DOHH2 (cell line): ENCODE data around the gene HLCS.
"Not testable (repeated sequence)": the region's sequence is repeated elsewhere in the genome, so short reads cannot be mapped to it uniquely, and the experiment has no call there.

ENCODE experiments used
- H3F3A ChIP-seq: fragments of 200-600 bp; sonication (generic), shearing (Covaris generic); 2 replicates; pipeline ENCODE4 v1.6.0; 2016; ENCODE audit warnings: antibody characterized with exemption, mild to moderate bottlenecking; ENCODE audit not compliant: control insufficient read depth, insufficient read depth
- H3K27ac ChIP-seq: fragments of 200-600 bp; sonication (generic); 2 replicates; pipeline ENCODE4 v1.5.1; 2014; ENCODE audit warnings: low read depth, mild to moderate bottlenecking, low read length, moderate library complexity
- H3K27me3 ChIP-seq: fragments of 200-600 bp; sonication (generic); 2 replicates; pipeline ENCODE4 v1.6.1; 2014; ENCODE audit warnings: mild to moderate bottlenecking, low read length, mixed read lengths; ENCODE audit not compliant: control insufficient read depth
- H3K36me3 ChIP-seq: fragments of 200-600 bp; sonication (generic); 2 replicates; pipeline ENCODE4 v1.6.1; 2014; ENCODE audit warnings: mild to moderate bottlenecking, low read length, moderate library complexity, mixed read lengths; ENCODE audit not compliant: control insufficient read depth
- H3K4me1 ChIP-seq: fragments of 200-600 bp; sonication (generic); 2 replicates; pipeline ENCODE4 v1.6.1; 2014; ENCODE audit warnings: mild to moderate bottlenecking, low read length, mixed read lengths; ENCODE audit not compliant: control insufficient read depth
- H3K4me2 ChIP-seq: fragments of 200-600 bp; sonication (generic); 2 replicates; pipeline ENCODE4 v1.6.0; 2014; ENCODE audit warnings: mild to moderate bottlenecking, low read length, moderate library complexity
- H3K4me3 ChIP-seq: fragments of 200-600 bp; sonication (generic); 2 replicates; pipeline ENCODE4 v1.5.1; 2014; ENCODE audit warnings: mild to moderate bottlenecking, low read length, mixed read lengths
- H3K79me2 ChIP-seq: fragments of 200-600 bp; sonication (generic); 2 replicates; pipeline ENCODE4 v1.6.1; 2014; ENCODE audit warnings: mild to moderate bottlenecking, low read length, mixed read lengths; ENCODE audit not compliant: control insufficient read depth
- H3K9me2 ChIP-seq: fragments of 200-600 bp; sonication (generic); replicated peaks from 2 replicates; pipeline ENCODE4 v1.6.1; 2014; ENCODE audit warnings: mild to moderate bottlenecking, low read length, mixed read lengths; ENCODE audit not compliant: control insufficient read depth
- H3K9me3 ChIP-seq: fragments of 200-600 bp; sonication (generic); 2 replicates; pipeline ENCODE4 v1.6.1; 2014; ENCODE audit warnings: antibody characterized with exemption, low read length, mixed read lengths; ENCODE audit not compliant: control insufficient read depth, insufficient read depth
- H4K20me1 ChIP-seq: fragments of 200-600 bp; sonication (generic); 2 replicates; pipeline ENCODE4 v1.6.0; 2014; ENCODE audit warnings: low read depth, mild to moderate bottlenecking, antibody characterized with exemption, low read length, moderate library complexity; ENCODE audit not compliant: control insufficient read depth, insufficient read depth
- CTCF ChIP-seq: fragments of 200-600 bp; sonication (generic); IDR thresholded peaks from one replicate; pipeline ENCODE4 v1.5.1; 2014; ENCODE audit warnings: antibody characterized with exemption, mild to moderate bottlenecking, low read depth, low read length; ENCODE audit not compliant: poor library complexity, severe bottlenecking
- EZH2phosphoT487 ChIP-seq: fragments of 200-600 bp; sonication (generic); IDR thresholded peaks from 2 replicates; pipeline ENCODE4 v1.6.1; 2017; ENCODE audit warnings: borderline replicate concordance, mild to moderate bottlenecking, antibody characterized with exemption, low read length, moderate library complexity, mixed read lengths

The HLCS gene

GRCh38 chr21:37001441-37001840, 35.0 kb upstream of the HLCS start:
- peak overlapping the region; percentile 45 for H3K4me2 ChIP-seq
- H3K9me3 ChIP-seq, result no peaks in the 10 kb centered on the region
- no peaks in the 10 kb centered on the region for H3K9me2 ChIP-seq
- H3K79me2 ChIP-seq, result no peaks in the 10 kb centered on the region
- TF ChIP-seq EZH2phosphoT487 (no peak), CTCF (no peak)
- H3K36me3 ChIP-seq, result no peaks in the 10 kb centered on the region
- H4K20me1 ChIP-seq, result no peaks in the 10 kb centered on the region
- peak overlapping the region; percentile 36 for H3K27ac ChIP-seq
- peaks cover 12% of the 10 kb centered on the region for H3K4me1 ChIP-seq
- H3F3A ChIP-seq, result no peaks in the 10 kb centered on the region
- peak overlapping the region; percentile 9; the same call in 1 of the 2 replicates for H3K4me3 ChIP-seq
- H3K27me3 ChIP-seq, result no peaks in the 10 kb centered on the region

GRCh38 chr21:37000381-37000780, 33.9 kb upstream of the HLCS start:
- H3K4me1 ChIP-seq, result peaks cover 12% of the 10 kb centered on the region
- peak; percentile 18 for TF ChIP-seq CTCF
- no peak for TF ChIP-seq EZH2phosphoT487
- H4K20me1 ChIP-seq, result no peaks in the 10 kb centered on the region
- H3F3A ChIP-seq, result no peaks in the 10 kb centered on the region
- H3K27me3 ChIP-seq, result no peaks in the 10 kb centered on the region
- H3K4me2 ChIP-seq, result no peak overlapping the region
- H3K4me3 ChIP-seq, result no peak overlapping the region
- H3K36me3 ChIP-seq, result no peaks in the 10 kb centered on the region
- no peaks in the 10 kb centered on the region for H3K9me2 ChIP-seq
- H3K9me3 ChIP-seq, result no peaks in the 10 kb centered on the region
- H3K79me2 ChIP-seq, result no peaks in the 10 kb centered on the region
- no peak overlapping the region for H3K27ac ChIP-seq

GRCh38 chr21:36999131-36999898, 32.8 kb upstream of the HLCS start:
- Histone ChIP-seq H4K20me1 (no peaks in the 10 kb centered on the region), H3K4me2 (no peak overlapping the region), H3K79me2 (no peaks in the 10 kb centered on the region), H3K36me3 (no peaks in the 10 kb centered on the region), H3K27ac (no peak overlapping the region), H3K9me2 (no peaks in the 10 kb centered on the region), H3K27me3 (no peaks in the 10 kb centered on the region), H3K4me1 (peaks cover 19% of the 10 kb centered on the region), H3K9me3 (no peaks in the 10 kb centered on the region), H3F3A (no peaks in the 10 kb centered on the region), H3K4me3 (no peak overlapping the region)
- TF ChIP-seq CTCF, result no peak
- TF ChIP-seq EZH2phosphoT487, result no peak

- not testable (repeated sequence) for H3K4me2 ChIP-seq, H4K20me1 ChIP-seq, H3K79me2 ChIP-seq, H3F3A ChIP-seq, H3K27ac ChIP-seq, H3K9me2 ChIP-seq, H3K36me3 ChIP-seq, H3K27me3 ChIP-seq, H3K9me3 ChIP-seq
- Histone ChIP-seq H3K4me1 (peaks cover 11% of the 10 kb centered on the region), H3K4me3 (peak overlapping the region; percentile 49)
Observed at GRCh38 chr21:36995285-36995684, 28.8 kb upstream of the HLCS start.
